ENCODE results near the gene IL1RAPL2.

GRCh38 chrX:105703876-105704275 lies 1137.9 kb downstream of the IL1RAPL2 start:
- TF ChIP-seq POLR2A (IDR thresholded peaks at IDR 0.05; ENCODE audit: low read depth, low read length) (no peak), RAD21 (IDR thresholded peaks at IDR 0.05; ENCODE audit: low read length) (no peak), SMC3 (IDR thresholded peaks at IDR 0.05; ENCODE audit: low read depth, low read length) (no peak)
- TF ChIP-seq, protein P1, sequence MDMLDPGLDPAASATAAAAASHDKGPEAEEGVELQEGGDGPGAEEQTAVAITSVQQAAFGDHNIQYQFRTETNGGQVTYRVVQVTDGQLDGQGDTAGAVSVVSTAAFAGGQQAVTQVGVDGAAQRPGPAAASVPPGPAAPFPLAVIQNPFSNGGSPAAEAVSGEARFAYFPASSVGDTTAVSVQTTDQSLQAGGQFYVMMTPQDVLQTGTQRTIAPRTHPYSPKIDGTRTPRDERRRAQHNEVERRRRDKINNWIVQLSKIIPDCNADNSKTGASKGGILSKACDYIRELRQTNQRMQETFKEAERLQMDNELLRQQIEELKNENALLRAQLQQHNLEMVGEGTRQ (IDR thresholded peaks at IDR 0.05; ENCODE audit: low read depth, low read length), result no peak
- TF ChIP-seq, protein P2, sequence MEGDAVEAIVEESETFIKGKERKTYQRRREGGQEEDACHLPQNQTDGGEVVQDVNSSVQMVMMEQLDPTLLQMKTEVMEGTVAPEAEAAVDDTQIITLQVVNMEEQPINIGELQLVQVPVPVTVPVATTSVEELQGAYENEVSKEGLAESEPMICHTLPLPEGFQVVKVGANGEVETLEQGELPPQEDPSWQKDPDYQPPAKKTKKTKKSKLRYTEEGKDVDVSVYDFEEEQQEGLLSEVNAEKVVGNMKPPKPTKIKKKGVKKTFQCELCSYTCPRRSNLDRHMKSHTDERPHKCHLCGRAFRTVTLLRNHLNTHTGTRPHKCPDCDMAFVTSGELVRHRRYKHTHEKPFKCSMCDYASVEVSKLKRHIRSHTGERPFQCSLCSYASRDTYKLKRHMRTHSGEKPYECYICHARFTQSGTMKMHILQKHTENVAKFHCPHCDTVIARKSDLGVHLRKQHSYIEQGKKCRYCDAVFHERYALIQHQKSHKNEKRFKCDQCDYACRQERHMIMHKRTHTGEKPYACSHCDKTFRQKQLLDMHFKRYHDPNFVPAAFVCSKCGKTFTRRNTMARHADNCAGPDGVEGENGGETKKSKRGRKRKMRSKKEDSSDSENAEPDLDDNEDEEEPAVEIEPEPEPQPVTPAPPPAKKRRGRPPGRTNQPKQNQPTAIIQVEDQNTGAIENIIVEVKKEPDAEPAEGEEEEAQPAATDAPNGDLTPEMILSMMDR (conservative IDR thresholded peaks at IDR 0.05; ENCODE audit: low read depth, low read length), result no peak
